Prostate gland (tissue), 2 donors: Measurements from ENCODE around the gene ADM2.

ENCODE experiments used
- POLR2A ChIP-seq: fragments of 450-650 bp; IDR thresholded peaks from one replicate; pipeline ENCODE4 v1.6.1; 2016; ENCODE audit warnings: antibody characterized with exemption, mild to moderate bottlenecking
- TF ChIP-seq, protein P1 (sequence below), 4 experiments: fragments of 200-600 bp in 2 of 4; fragments of 450-650 bp in 2 of 4; sonication (generic) in 2 of 4; IDR thresholded peaks; 1 replicate in 3 of 4; 2 replicates in 1 of 4; pipeline ENCODE4 v1.5.1; 2016 to 2019; ENCODE audit warnings: antibody characterized with exemption in 4 of 4, mild to moderate bottlenecking in 2 of 4, moderate library complexity in 2 of 4

DNA sequence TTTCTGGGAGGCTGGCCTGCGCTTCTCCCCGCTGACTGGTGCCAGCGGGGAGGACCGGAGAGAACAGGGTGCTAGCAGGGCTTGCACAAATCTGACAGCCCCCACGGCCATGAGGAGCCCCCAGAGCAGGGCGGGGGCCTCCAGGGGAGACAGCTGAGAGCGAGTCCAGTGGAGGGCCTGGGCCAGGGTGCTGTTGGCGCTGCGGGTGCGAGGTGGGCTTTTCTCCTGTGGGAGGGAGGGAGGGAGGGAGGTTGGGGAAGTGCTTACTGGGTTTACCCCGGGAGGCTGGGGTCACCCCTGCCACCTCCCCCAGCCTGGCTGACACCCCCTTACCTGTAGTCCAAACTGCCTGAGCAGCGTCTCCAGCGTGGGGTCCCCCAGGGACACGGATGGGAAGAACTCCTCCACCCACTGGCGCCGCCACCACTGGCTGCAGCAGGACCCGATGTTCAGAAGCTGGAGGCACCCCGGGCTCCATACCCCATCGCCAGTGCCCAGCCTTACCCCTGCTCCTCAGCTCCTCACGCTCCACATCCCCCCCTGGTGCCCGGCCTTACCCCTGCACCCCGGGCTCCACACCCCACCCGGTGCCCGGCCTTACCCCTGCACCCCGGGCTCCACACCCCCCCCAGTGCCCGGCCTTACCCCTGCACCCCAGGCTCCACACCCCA is 22.3 kb downstream of the ADM2 start:
- TF ChIP-seq, protein P1, sequence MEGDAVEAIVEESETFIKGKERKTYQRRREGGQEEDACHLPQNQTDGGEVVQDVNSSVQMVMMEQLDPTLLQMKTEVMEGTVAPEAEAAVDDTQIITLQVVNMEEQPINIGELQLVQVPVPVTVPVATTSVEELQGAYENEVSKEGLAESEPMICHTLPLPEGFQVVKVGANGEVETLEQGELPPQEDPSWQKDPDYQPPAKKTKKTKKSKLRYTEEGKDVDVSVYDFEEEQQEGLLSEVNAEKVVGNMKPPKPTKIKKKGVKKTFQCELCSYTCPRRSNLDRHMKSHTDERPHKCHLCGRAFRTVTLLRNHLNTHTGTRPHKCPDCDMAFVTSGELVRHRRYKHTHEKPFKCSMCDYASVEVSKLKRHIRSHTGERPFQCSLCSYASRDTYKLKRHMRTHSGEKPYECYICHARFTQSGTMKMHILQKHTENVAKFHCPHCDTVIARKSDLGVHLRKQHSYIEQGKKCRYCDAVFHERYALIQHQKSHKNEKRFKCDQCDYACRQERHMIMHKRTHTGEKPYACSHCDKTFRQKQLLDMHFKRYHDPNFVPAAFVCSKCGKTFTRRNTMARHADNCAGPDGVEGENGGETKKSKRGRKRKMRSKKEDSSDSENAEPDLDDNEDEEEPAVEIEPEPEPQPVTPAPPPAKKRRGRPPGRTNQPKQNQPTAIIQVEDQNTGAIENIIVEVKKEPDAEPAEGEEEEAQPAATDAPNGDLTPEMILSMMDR (IDR thresholded peaks at IDR 0.05) = no peak
- TF ChIP-seq POLR2A = no peak
